IMR-90 (cell line): ENCODE measurements around the gene FOSL1. TPM values are rescaled to one million over a fixed set of nuclear protein-coding genes. Genes with fewer than 3 reads are reported as not detected.

Experiments
- ATAC-seq: fragments of 200-7000 bp; cut with Tn5 transposase; 2 replicates; pipeline ENCODE4 v1.9.1; 2020; ENCODE audit warnings: low read depth, mild to moderate bottlenecking, moderate library complexity
- BruUV-seq: library from RNA; stranded (reverse); fragments of 400-500 nt; replicated peaks from 2 replicates; lab custom pipeline; 2021; lab: Mats Ljungman, UMichigan
- CTCF ChIA-PET: fragments of 300-600 bp; formaldehyde crosslinking; extraction: SDS; loops from one replicate; lab custom pipeline; 2021; ENCODE audit warnings: antibody characterized with exemption; lab: Yijun Ruan, JAX
- POLR2A ChIA-PET: fragments of 300-600 bp; sonication (Branson Sonifier 250); formaldehyde crosslinking; loops from one replicate; lab custom pipeline; 2022; ENCODE audit warnings: antibody characterized with exemption; ENCODE audit not compliant: unreplicated experiment; lab: Charles Lee
- DNase-seq: peaks from one replicate; pipeline ENCODE4 v3.0.0; 2013
- H2AFZ ChIP-seq: replicated peaks from 2 replicates; pipeline ENCODE3; 2013; ENCODE audit warnings: low read length, mild to moderate bottlenecking; ENCODE audit not compliant: poor library complexity
- H2AK5ac ChIP-seq: 2 replicates; pipeline ENCODE4 v1.6.1; 2013; ENCODE audit warnings: low read depth, low read length, inconsistent platforms
- H2AK9ac ChIP-seq: replicated peaks from 2 replicates; pipeline ENCODE3; 2013; ENCODE audit warnings: mild to moderate bottlenecking, low read depth, low read length, moderate library complexity; ENCODE audit not compliant: poor library complexity
- H2BK120ac ChIP-seq: 2 replicates; pipeline ENCODE4 v1.6.1; 2013; ENCODE audit warnings: low read depth, low read length, inconsistent platforms
- H2BK15ac ChIP-seq: 3 replicates; pipeline ENCODE4 v1.6.1; 2013; ENCODE audit warnings: low read depth, low read length, inconsistent platforms
- H2BK20ac ChIP-seq: 2 replicates; pipeline ENCODE4 v1.6.1; 2013; ENCODE audit warnings: low read depth, mild to moderate bottlenecking, inconsistent platforms, low read length, moderate library complexity
- H2BK5ac ChIP-seq: 2 replicates; pipeline ENCODE4 v1.6.1; 2013; ENCODE audit warnings: mild to moderate bottlenecking, low read depth, low read length, inconsistent platforms; ENCODE audit not compliant: poor library complexity, severe bottlenecking
- H3K14ac ChIP-seq: replicated peaks from 2 replicates; pipeline ENCODE4 v1.6.1; 2013; ENCODE audit warnings: low read depth, low read length, inconsistent platforms
- H3K18ac ChIP-seq: 2 replicates; pipeline ENCODE4 v1.6.1; 2013; ENCODE audit warnings: low read depth, low read length, control low read depth
- H3K23ac ChIP-seq: 2 replicates; pipeline ENCODE4 v1.6.1; 2013; ENCODE audit warnings: low read depth, low read length, inconsistent platforms
- H3K27ac ChIP-seq: 2 replicates; pipeline ENCODE4 v1.5.1; 2013; ENCODE audit warnings: mild to moderate bottlenecking, control low read depth, low read length; ENCODE audit not compliant: insufficient read depth
- H3K27me3 ChIP-seq: 2 replicates; pipeline ENCODE4 v1.6.1; 2013; ENCODE audit warnings: low read length; ENCODE audit not compliant: control insufficient read depth, insufficient read depth
- H3K36me3 ChIP-seq: 2 replicates; pipeline ENCODE4 v1.6.1; 2013; ENCODE audit warnings: low read length, mixed read lengths; ENCODE audit not compliant: control insufficient read depth, insufficient read depth
- H3K4ac ChIP-seq: 2 replicates; pipeline ENCODE4 v1.6.1; 2013; ENCODE audit warnings: low read depth, low read length, inconsistent platforms
- H3K4me1 ChIP-seq: 2 replicates; pipeline ENCODE4 v1.6.1; 2013; ENCODE audit warnings: low read length, mixed read lengths; ENCODE audit not compliant: control insufficient read depth, insufficient read depth
- H3K4me2 ChIP-seq: 2 replicates; pipeline ENCODE4 v1.6.1; 2013; ENCODE audit warnings: low read depth, mild to moderate bottlenecking, control low read depth, low read length, moderate library complexity
- H3K4me3 ChIP-seq: 2 replicates; pipeline ENCODE4 v1.5.1; 2013; ENCODE audit warnings: low read depth, mild to moderate bottlenecking, control low read depth, low read length, moderate library complexity; ENCODE audit not compliant: insufficient read depth
- H3K56ac ChIP-seq: 2 replicates; pipeline ENCODE4 v1.6.1; 2013; ENCODE audit warnings: low read length, inconsistent platforms; ENCODE audit not compliant: insufficient read depth; ENCODE audit errors: extremely low read depth
- H3K79me1 ChIP-seq, 2 experiments: 2 replicates each; pipeline ENCODE4 v1.6.1; 2013; ENCODE audit warnings: low read length in 2 of 2, inconsistent platforms in 1 of 2, low read depth in 1 of 2
- H3K9ac ChIP-seq: 2 replicates; pipeline ENCODE4 v1.6.1; 2013; ENCODE audit warnings: low read depth, low read length, control low read depth
- H3K9me1 ChIP-seq: 2 replicates; pipeline ENCODE4 v1.6.1; 2013; ENCODE audit warnings: low read length, inconsistent platforms; ENCODE audit not compliant: insufficient read depth
- H3K9me3 ChIP-seq: 2 replicates; pipeline ENCODE4 v1.6.1; 2013; ENCODE audit warnings: low read length; ENCODE audit not compliant: control insufficient read depth, insufficient read depth
- H4K20me1 ChIP-seq: 2 replicates; pipeline ENCODE4 v1.6.1; 2013; ENCODE audit warnings: low read length, inconsistent platforms; ENCODE audit not compliant: insufficient read depth
- H4K5ac ChIP-seq: 2 replicates; pipeline ENCODE4 v1.6.1; 2013; ENCODE audit warnings: mild to moderate bottlenecking, low read depth, low read length, control low read depth
- H4K8ac ChIP-seq, 2 experiments: 2 replicates each; pipeline ENCODE4 v1.6.1; 2013; ENCODE audit warnings: low read depth in 2 of 2, low read length in 2 of 2, control low read depth in 1 of 2, inconsistent platforms in 1 of 2
- H4K91ac ChIP-seq: 2 replicates; pipeline ENCODE4 v1.6.1; 2013; ENCODE audit warnings: low read depth, low read length, inconsistent platforms; ENCODE audit not compliant: insufficient read depth
- FOS ChIP-seq: fragments of 150-350 bp; IDR thresholded peaks from 2 replicates; pipeline ENCODE4 v1.6.1; 2016; ENCODE audit warnings: low read depth, low read length
- WGBS, 2 experiments: methylation state at CpG; one replicate each; pipeline versions ENCODE4 v1.1.5 to v1.1.7; 2013; ENCODE audit warnings: missing lambda C conversion rate in 2 of 2; ENCODE audit not compliant: insufficient read length in 1 of 2; ENCODE audit errors: extremely low coverage in 2 of 2; 5-methylcytosine and 5-hydroxymethylcytosine counted together
- dilution Hi-C: fragments of 300-500 bp; cut with HindIII; formaldehyde crosslinking; loops from one replicate; pipeline ENCODE4 v1.14.3; 2018; ENCODE audit warnings: low sequenced_read_pairs; ENCODE audit not compliant: unreplicated experiment
- in situ Hi-C: fragments of 300-500 bp; cut with MboI; formaldehyde crosslinking; loops from 3 replicates; pipeline ENCODE4 v1.14.3; 2019; ENCODE audit warnings: low sequenced_read_pairs, inconsistent platforms, mixed read lengths
- intact Hi-C: fragments of 100-400 bp; cut with micrococcal nuclease; formaldehyde crosslinking; loops from 2 replicates; pipeline ENCODE4 v1.10.0; 2022
- polyA plus RNA-seq, 3 experiments: library from polyadenylated mRNA; depleted of rRNA; stranded (reverse); fragments of >200 nt; gene quantifications; 2 replicates each; pipeline ENCODE4 v1.2.3, GENCODE V29; 2012; ENCODE audit warnings: low replicate concordance in 1 of 3
- total RNA-seq: library from RNA; depleted of rRNA; stranded (reverse); fragments of >200 nt; gene quantifications from 2 replicates; pipeline ENCODE4 v1.2.3, GENCODE V29; 2012

Gene FOSL1
- total and polyA plus RNA-seq, 2 of the 4 experiments (the other 2 are of a cell fraction), result 17.2 to 107 TPM

DNA sequence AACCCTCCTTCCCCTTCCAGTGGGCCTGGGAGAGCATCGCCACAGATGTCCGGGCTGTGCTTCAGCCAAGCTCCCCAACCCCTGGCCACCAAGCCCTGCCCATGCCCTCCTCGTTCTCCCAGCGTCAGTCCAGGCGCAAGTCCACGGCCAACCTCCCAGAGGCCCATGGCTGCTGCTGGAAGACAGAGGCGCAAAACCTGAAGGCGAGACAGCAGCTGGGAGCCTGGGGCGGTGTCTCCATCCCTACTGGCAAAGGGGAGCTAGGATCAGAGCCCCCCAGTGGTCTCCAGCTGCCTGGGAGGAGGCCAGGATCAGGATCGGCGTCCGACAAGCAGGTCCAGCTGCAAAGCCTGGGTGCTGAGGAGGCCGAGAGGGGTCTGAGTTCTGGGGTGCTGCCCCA, 46.9 kb upstream of the FOSL1 start:
- in situ Hi-C loops (no loop called here), intact Hi-C loops (no loop called here), dilution Hi-C loops (no loop called here)
- H2AK9ac ChIP-seq, result no peak overlapping the region
- H3K27ac ChIP-seq, result no peak overlapping the region
- H3K9ac ChIP-seq, result no peak overlapping the region
- H2BK20ac ChIP-seq, result no peak overlapping the region
- H3K27me3 ChIP-seq, result peaks cover 3% of the 10 kb centered on the region; the same call in 1 of the 2 replicates
- H3K36me3 ChIP-seq, result no peaks in the 10 kb centered on the region
- H3K9me1 ChIP-seq, result peaks cover 4% of the 10 kb centered on the region
- H2AK5ac ChIP-seq, result no peak overlapping the region
- BruUV-seq, result no TSS peak
- ATAC-seq (no peak), DNase-seq (no peak)
- no peaks in the 10 kb centered on the region for H3K9me3 ChIP-seq
- 61% methylated on average over 5 of the region's 13 CpGs; no CpG with 5 or more reads in 1 of the 2 experiments for WGBS, 2 experiments
- no peak overlapping the region for H3K23ac ChIP-seq
- TF ChIP-seq FOS, result no peak
- no peak overlapping the region for H3K18ac ChIP-seq
- H3K4ac ChIP-seq, result no peak overlapping the region
- no peak overlapping the region for H3K4me3 ChIP-seq
- H4K5ac ChIP-seq, result no peak overlapping the region
- H4K8ac ChIP-seq, result no peak overlapping the region
- no peak overlapping the region for H3K56ac ChIP-seq
- no peaks in the 10 kb centered on the region for H3K4me1 ChIP-seq
- CTCF ChIA-PET, result interaction anchor here (1.1 kb wide), 1 partner anchor 59 kb away, joined by 3 read pairs; the partner anchor contains the start of gene FIBP
- H3K4me2 ChIP-seq, result no peak overlapping the region
- no peak overlapping the region for H2BK120ac ChIP-seq
- no peak overlapping the region for H4K91ac ChIP-seq
- H2BK15ac ChIP-seq, result no peak overlapping the region
- POLR2A ChIA-PET, result no interaction called here
- peak overlapping the region; percentile 14 for H2AFZ ChIP-seq
- H2BK5ac ChIP-seq, result no peak overlapping the region
- no peaks in the 10 kb centered on the region for H4K20me1 ChIP-seq
- peaks cover 0 to 5% of the 10 kb centered on the region in 2 experiments; a peak in 1 of 4 replicates for H3K79me1 ChIP-seq
- H3K14ac ChIP-seq, result no peak overlapping the region
